H1 (cell line): ENCODE results near the gene SOX1. TPM values are rescaled to one million over a fixed set of nuclear protein-coding genes. Genes with fewer than 3 reads are reported as not detected.
A peak's percentile ranks its signal among the peaks of the same experiment; 100 is the strongest.

Source experiments
- CTCF ChIA-PET: fragments of 300-600 bp; sonication (Branson Sonifier 250); formaldehyde crosslinking; loops from one replicate; lab custom pipeline; 2021; ENCODE audit not compliant: partially characterized antibody; lab: Charles Lee
- POLR2A ChIA-PET: fragments of 300-600 bp; sonication (Branson Sonifier 250); formaldehyde crosslinking; loops from one replicate; lab custom pipeline; 2021; ENCODE audit warnings: inconsistent platforms; ENCODE audit not compliant: partially characterized antibody; lab: Charles Lee
- DNase-seq, 2 experiments: peaks; one replicate each; pipeline versions ENCODE4 v3.0.0 to v3.0.0-alpha.2; 2010 to 2022; ENCODE audit warnings: low spot score in 2 of 2, low read depth in 1 of 2, mixed read lengths in 1 of 2
- FAIRE-seq: peaks from 2 replicates; lab custom pipeline; 2011; peaks lifted over from hg19 to GRCh38; lab: Jason Lieb, UNC
- H2AFZ ChIP-seq: 2 replicates; pipeline ENCODE4 v1.8.1; 2012; ENCODE audit warnings: low read length, inconsistent platforms
- H2AK5ac ChIP-seq: 2 replicates; pipeline ENCODE4 v1.6.1; 2013; ENCODE audit warnings: low read depth, low read length
- H2BK120ac ChIP-seq: replicated peaks from 2 replicates; pipeline ENCODE3; 2013; ENCODE audit warnings: low read depth, low read length, inconsistent platforms
- H2BK12ac ChIP-seq: 2 replicates; pipeline ENCODE4 v1.6.1; 2013; ENCODE audit warnings: low read depth, low read length
- H2BK15ac ChIP-seq: 2 replicates; pipeline ENCODE4 v1.6.1; 2013; ENCODE audit warnings: low read length
- H2BK20ac ChIP-seq: 2 replicates; pipeline ENCODE4 v1.6.1; 2013; ENCODE audit warnings: low read length
- H2BK5ac ChIP-seq: 2 replicates; pipeline ENCODE4 v1.6.1; 2013; ENCODE audit warnings: low read depth, low read length
- H3K14ac ChIP-seq: 2 replicates; pipeline ENCODE4 v1.6.1; 2013; ENCODE audit warnings: inconsistent platforms; ENCODE audit not compliant: insufficient read length
- H3K18ac ChIP-seq: 2 replicates; pipeline ENCODE4 v1.6.1; 2013; ENCODE audit warnings: low read length; ENCODE audit errors: extremely low read depth
- H3K23ac ChIP-seq: 2 replicates; pipeline ENCODE4 v1.6.1; 2013; ENCODE audit warnings: inconsistent platforms; ENCODE audit not compliant: insufficient read length
- H3K23me2 ChIP-seq: 2 replicates; pipeline ENCODE4 v1.6.1; 2013; ENCODE audit warnings: low read depth, low read length
- H3K27ac ChIP-seq: 2 replicates; pipeline ENCODE4 v1.6.1; 2011; ENCODE audit warnings: low read depth, low read length, inconsistent platforms
- H3K27me3 ChIP-seq, 4 experiments: replicated peaks in 1 of 4; 1 replicate in 1 of 4; 2 replicates in 3 of 4; pipeline versions ENCODE4 v1.6.1 to v1.8.1; 2011 to 2013; ENCODE audit warnings: low read length in 3 of 4, mild to moderate bottlenecking in 3 of 4, inconsistent platforms in 2 of 4, mixed read lengths in 2 of 4, moderate library complexity in 1 of 4; ENCODE audit not compliant: control insufficient read depth in 3 of 4, insufficient read depth in 3 of 4; ENCODE audit errors: extremely low read depth in 1 of 4
- H3K36me3 ChIP-seq, 4 experiments: 2 replicates each; pipeline versions ENCODE4 v1.6.1 to v1.8.1; 2011 to 2013; ENCODE audit warnings: mild to moderate bottlenecking in 4 of 4, low read length in 3 of 4, moderate library complexity in 2 of 4, control low read depth in 1 of 4, inconsistent platforms in 1 of 4; ENCODE audit not compliant: insufficient read depth in 4 of 4, control insufficient read depth in 2 of 4
- H3K4ac ChIP-seq: replicated peaks from 2 replicates; pipeline ENCODE3; 2013; ENCODE audit warnings: low read length, low read depth, mixed read lengths, inconsistent platforms; ENCODE audit not compliant: insufficient read length
- H3K4me1 ChIP-seq, 4 experiments: replicated peaks in 1 of 4; 1 replicate in 1 of 4; 2 replicates in 3 of 4; pipeline versions ENCODE4 v1.6.1 to v1.8.1; 2011 to 2013; ENCODE audit warnings: low read length in 3 of 4, inconsistent platforms in 2 of 4, mixed read lengths in 1 of 4; ENCODE audit not compliant: insufficient read depth in 4 of 4, control insufficient read depth in 3 of 4
- H3K4me2 ChIP-seq, 2 experiments: 2 replicates each; pipeline versions ENCODE4 v1.6.1 to v1.8.1; 2011 to 2013; ENCODE audit warnings: low read depth in 2 of 2, low read length in 2 of 2, control low read depth in 1 of 2, inconsistent platforms in 1 of 2, mild to moderate bottlenecking in 1 of 2; ENCODE audit not compliant: insufficient read depth in 1 of 2
- H3K4me3 ChIP-seq, 4 experiments: fragments of 200-600, 300-600 bp in 1 of 4; sonication (generic), shearing (Covaris generic), sonication (Bioruptor Twin) in 1 of 4; 2 replicates each; pipeline versions ENCODE4 v1.5.1 to v1.8.1; 2011 to 2016; ENCODE audit warnings: low read length in 4 of 4, low read depth in 3 of 4, control low read depth in 2 of 4, inconsistent platforms in 2 of 4, mild to moderate bottlenecking in 2 of 4, mixed read lengths in 1 of 4, moderate library complexity in 1 of 4; ENCODE audit not compliant: insufficient read depth in 2 of 4; ENCODE audit errors: extremely low read depth in 1 of 4
- H3K56ac ChIP-seq: replicated peaks from 2 replicates; pipeline ENCODE3; 2013; ENCODE audit warnings: low read depth, mild to moderate bottlenecking, mixed read lengths, low read length, inconsistent platforms; ENCODE audit not compliant: insufficient read length
- H3K79me1 ChIP-seq: 2 replicates; pipeline ENCODE4 v1.6.1; 2013; ENCODE audit warnings: low read depth, low read length, control low read depth
- H3K79me2 ChIP-seq, 2 experiments: 2 replicates each; pipeline versions ENCODE4 v1.6.1 to v1.8.1; 2012 to 2013; ENCODE audit warnings: low read length in 2 of 2, mild to moderate bottlenecking in 2 of 2, inconsistent platforms in 1 of 2; ENCODE audit not compliant: insufficient read depth in 2 of 2, control insufficient read depth in 1 of 2
- H3K9ac ChIP-seq, 4 experiments: replicated peaks in 1 of 4; 1 replicate in 1 of 4; 2 replicates in 3 of 4; pipeline versions ENCODE4 v1.6.1 to v1.8.1; 2011 to 2013; ENCODE audit warnings: low read depth in 3 of 4, low read length in 3 of 4, control low read depth in 2 of 4, mild to moderate bottlenecking in 2 of 4, moderate library complexity in 2 of 4, inconsistent platforms in 1 of 4; ENCODE audit errors: extremely low read depth in 1 of 4
- H3K9me3 ChIP-seq, 2 experiments: 2 replicates each; pipeline versions ENCODE4 v1.6.1 to v1.8.1; 2012 to 2013; ENCODE audit warnings: mild to moderate bottlenecking in 2 of 2, moderate library complexity in 2 of 2, control low read depth in 1 of 2, inconsistent platforms in 1 of 2, low read depth in 1 of 2, low read length in 1 of 2, mixed read lengths in 1 of 2; ENCODE audit not compliant: insufficient read depth in 2 of 2
- H4K20me1 ChIP-seq, 2 experiments: replicated peaks in 1 of 2; 2 replicates each; pipeline versions ENCODE3 to v1.8.1; 2011 to 2013; ENCODE audit warnings: inconsistent platforms in 2 of 2, low read length in 2 of 2, mild to moderate bottlenecking in 1 of 2; ENCODE audit not compliant: insufficient read depth in 2 of 2, control insufficient read depth in 1 of 2
- H4K5ac ChIP-seq: 2 replicates; pipeline ENCODE4 v1.6.1; 2013; ENCODE audit warnings: low read length, low read depth, mixed read lengths, inconsistent platforms; ENCODE audit not compliant: insufficient read length
- H4K8ac ChIP-seq: 2 replicates; pipeline ENCODE4 v1.8.0; 2013; ENCODE audit warnings: mild to moderate bottlenecking, moderate library complexity, low read length, inconsistent platforms; ENCODE audit not compliant: insufficient read depth; ENCODE audit errors: extremely low read depth
- H4K91ac ChIP-seq: replicated peaks from 2 replicates; pipeline ENCODE3; 2013; ENCODE audit warnings: low read length, mixed read lengths, inconsistent platforms; ENCODE audit not compliant: insufficient read length
- CBX8 ChIP-seq: fragments of 300-800, 300-1000 bp; sonication (generic); IDR thresholded peaks from 2 replicates; pipeline ENCODE4 v1.7.1; 2016; ENCODE audit warnings: low read depth, low read length, borderline replicate concordance
- CEBPB ChIP-seq: IDR thresholded peaks from 2 replicates; pipeline ENCODE4 v1.6.1; 2012; ENCODE audit warnings: low read depth, low read length
- CREB1 ChIP-seq: IDR thresholded peaks from 2 replicates; pipeline ENCODE4 v1.6.1; 2012; ENCODE audit warnings: inconsistent platforms
- KDM1A ChIP-seq: fragments of 200-600, 300-600 bp; sonication (generic); IDR thresholded peaks from 2 replicates; pipeline ENCODE4 v1.7.1; 2016; ENCODE audit warnings: mild to moderate bottlenecking, low read length, borderline replicate concordance
- POU5F1 ChIP-seq: IDR thresholded peaks from 2 replicates; pipeline ENCODE4 v1.6.1; 2011; ENCODE audit warnings: low read depth, mild to moderate bottlenecking, low read length, moderate library complexity
- RNF2 ChIP-seq: fragments of 200-900, 300-1000 bp; sonication (generic); IDR thresholded peaks from 2 replicates; pipeline ENCODE4 v1.7.1; 2016; ENCODE audit warnings: borderline replicate concordance, low read depth, mild to moderate bottlenecking, antibody characterized with exemption, low read length; ENCODE audit not compliant: poor library complexity, severe bottlenecking; ENCODE audit errors: missing control alignments
- SIX5 ChIP-seq: IDR thresholded peaks from 2 replicates; pipeline ENCODE4 v1.6.1; 2011; ENCODE audit warnings: mild to moderate bottlenecking, low read depth, low read length
- TBP ChIP-seq: IDR thresholded peaks from 2 replicates; pipeline ENCODE4 v1.6.1; 2011; ENCODE audit warnings: low read depth, low read length, improper control_type of control experiment
- WGBS, 2 experiments: shearing (Covaris generic) in 1 of 2; methylation state at CpG; one replicate each; pipeline versions ENCODE4 v1.1.6 to v1.1.7; 2013 to 2015; ENCODE audit warnings: low lambda C conversion rate in 2 of 2, mixed read lengths in 2 of 2, inconsistent platforms in 1 of 2, low coverage in 1 of 2, missing lambda C conversion rate in 1 of 2; ENCODE audit not compliant: insufficient replicate concordance in 2 of 2, insufficient coverage in 1 of 2, insufficient read length in 1 of 2; ENCODE audit errors: extremely low coverage in 1 of 2, missing lambda C conversion rate in 1 of 2; 5-methylcytosine and 5-hydroxymethylcytosine counted together
- polyA plus RNA-seq, 7 experiments: library from polyadenylated mRNA; depleted of rRNA in 3 of 7; stranded (reverse) in 5 of 7; unstranded in 2 of 7; fragments of >200 nt in 5 of 7; fragments of 200-250 nt in 2 of 7; gene quantifications; 1 replicate in 5 of 7; 2 replicates in 1 of 7; 4 replicates in 1 of 7; pipeline versions ENCODE4 v1.2.1 to v1.2.3, GENCODE V29; 2011 to 2013; ENCODE audit warnings: missing spikeins in 2 of 7, mixed read lengths in 2 of 7
- total RNA-seq: library from RNA; stranded (reverse); fragmentation: NEBNext Ultra II Directional; extraction: Animal tissue kit (Norgen Biotek cat#: 25700); gene quantifications from 2 replicates; pipeline ENCODE4 v1.2.1, GENCODE V29; 2021
- TF ChIP-seq, protein P1 (sequence below), 3 experiments: IDR thresholded peaks; 1 replicate in 2 of 3; 2 replicates in 1 of 3; pipeline versions ENCODE4 v1.5.1 to v1.6.1; 2011; ENCODE audit warnings: low read length in 3 of 3, mild to moderate bottlenecking in 3 of 3, inconsistent platforms in 2 of 3, low read depth in 1 of 3, moderate library complexity in 1 of 3; ENCODE audit not compliant: insufficient read depth in 1 of 3; ENCODE audit errors: control extremely low read depth in 1 of 3

SOX1 gene
- total and polyA plus RNA-seq, 2 of the 8 experiments (the other 6 are each of a cell fraction or from before 2014, with no cell fraction given) = 0.03 to 0.09 TPM

DNA sequence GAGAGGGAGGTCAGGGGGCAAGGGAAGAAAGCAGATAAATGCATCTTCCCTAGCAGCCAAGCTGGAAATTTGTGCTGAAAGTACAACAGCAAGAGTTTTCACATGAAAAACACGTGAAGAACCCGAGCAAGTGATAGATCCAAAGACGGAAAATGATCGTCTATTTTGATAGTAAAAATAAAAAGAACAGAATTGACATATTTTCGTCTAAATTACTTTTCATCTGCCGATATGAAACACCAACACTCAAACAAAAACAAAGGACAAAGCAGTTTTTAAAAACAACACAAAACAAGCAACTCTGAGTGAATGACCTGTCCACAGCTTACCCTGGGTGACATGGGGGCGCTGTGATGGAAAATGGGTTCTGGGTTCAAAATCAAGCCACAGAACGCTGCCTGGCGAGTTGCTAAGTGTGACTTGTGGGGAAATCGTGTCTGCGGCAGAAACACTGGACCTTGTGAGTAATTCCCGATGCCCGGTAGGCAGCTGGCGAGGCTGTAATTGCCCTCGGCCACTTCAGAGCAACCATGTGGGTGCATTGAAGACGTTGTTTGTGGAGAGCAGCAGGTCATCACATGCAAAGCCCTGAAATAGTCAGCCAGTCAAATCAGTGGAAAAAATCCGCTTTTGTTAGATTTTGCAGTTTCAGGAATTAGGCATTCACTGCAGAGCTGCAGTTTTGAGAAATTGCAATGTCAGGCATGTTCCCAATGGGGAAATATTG, 7.4 kb downstream of the SOX1 start:
- Histone ChIP-seq H3K4me2 (peak overlapping the region; percentile 68 to 96), H2AFZ (no peak overlapping the region), H3K23ac (no peak overlapping the region), H3K9me3 (no peaks in the 10 kb centered on the region), H2BK20ac (no peak overlapping the region), H3K79me1 (peaks cover 2% of the 10 kb centered on the region; the same call in 1 of the 2 replicates), H3K27ac (no peak overlapping the region), H3K9ac (no peak overlapping the region; a peak in 1 of 7 replicates), H4K91ac (no peak overlapping the region), H2BK120ac (peak overlapping the region; percentile 55), H2AK5ac (peak overlapping the region; percentile 76; the same call in 1 of the 2 replicates), H2BK12ac (peak overlapping the region; percentile 60; the same call in 1 of the 2 replicates), H3K4me3 (peak overlapping the region; percentile 33 to 70 (median 40); a peak in 6 of 8 replicates), H3K23me2 (peaks cover 25% of the 10 kb centered on the region), H2BK15ac (0 out of 2 replicates have a peak overlapping the region, but pooled peaks have one; percentile 81), H3K14ac (no peak overlapping the region), H3K18ac (peak overlapping the region; percentile 32), H4K8ac (no peak overlapping the region), H4K5ac (no peak overlapping the region), H3K4me1 (peaks cover 10 to 25% (median 17%) of the 10 kb centered on the region in 4 experiments), H4K20me1 (peaks cover 6 to 19% of the 10 kb centered on the region in 2 experiments), H3K27me3 (peaks cover 37 to 74% (median 68%) of the 10 kb centered on the region in 4 experiments), H3K79me2 (no peaks in the 10 kb centered on the region), H3K56ac (no peak overlapping the region), H3K4ac (peak overlapping the region; percentile 59), H2BK5ac (no peak overlapping the region; the same call in 1 of the 2 replicates), H3K36me3 (no peaks in the 10 kb centered on the region; a peak in 2 of 8 replicates)
- ChIA-PET CTCF (interaction anchor here (0.8 to 1.6 kb wide), 6 partner anchors 11 to 369 kb away, joined by 3 to 5 read pairs (median 3); no protein-coding TSS in a partner anchor), POLR2A (interaction anchor here (0.6 to 3.4 kb wide), 4 partner anchors 11 to 29 kb away, joined by 3 to 25 read pairs (median 6); no protein-coding TSS in a partner anchor)
- whole genome bisulfite sequencing, 2 experiments = 4% methylated on average over 17 of the region's 17 CpGs; no CpG with 5 or more reads in 1 of the 2 experiments
- FAIRE-seq (peak; percentile 57), DNase-seq (no peak)
- TF ChIP-seq CEBPB = no peak
- no peak for TF ChIP-seq SIX5
- TF ChIP-seq, protein P1, sequence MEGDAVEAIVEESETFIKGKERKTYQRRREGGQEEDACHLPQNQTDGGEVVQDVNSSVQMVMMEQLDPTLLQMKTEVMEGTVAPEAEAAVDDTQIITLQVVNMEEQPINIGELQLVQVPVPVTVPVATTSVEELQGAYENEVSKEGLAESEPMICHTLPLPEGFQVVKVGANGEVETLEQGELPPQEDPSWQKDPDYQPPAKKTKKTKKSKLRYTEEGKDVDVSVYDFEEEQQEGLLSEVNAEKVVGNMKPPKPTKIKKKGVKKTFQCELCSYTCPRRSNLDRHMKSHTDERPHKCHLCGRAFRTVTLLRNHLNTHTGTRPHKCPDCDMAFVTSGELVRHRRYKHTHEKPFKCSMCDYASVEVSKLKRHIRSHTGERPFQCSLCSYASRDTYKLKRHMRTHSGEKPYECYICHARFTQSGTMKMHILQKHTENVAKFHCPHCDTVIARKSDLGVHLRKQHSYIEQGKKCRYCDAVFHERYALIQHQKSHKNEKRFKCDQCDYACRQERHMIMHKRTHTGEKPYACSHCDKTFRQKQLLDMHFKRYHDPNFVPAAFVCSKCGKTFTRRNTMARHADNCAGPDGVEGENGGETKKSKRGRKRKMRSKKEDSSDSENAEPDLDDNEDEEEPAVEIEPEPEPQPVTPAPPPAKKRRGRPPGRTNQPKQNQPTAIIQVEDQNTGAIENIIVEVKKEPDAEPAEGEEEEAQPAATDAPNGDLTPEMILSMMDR (IDR thresholded peaks at IDR 0.05; ENCODE audit: control extremely low read depth in 1 of 3, insufficient read depth in 1 of 3, low read depth in 1 of 3, low read length in 3 of 3) = peak in 1 of 3 experiments; percentile 6; a peak in 1 of 4 replicates
- TF ChIP-seq CBX8 = 0 out of 2 replicates have a peak, but pooled peaks have one; percentile 43
- TF ChIP-seq TBP = no peak
- no peak for TF ChIP-seq CREB1
- TF ChIP-seq KDM1A = no peak
- no peak for TF ChIP-seq POU5F1
- TF ChIP-seq RNF2 = no peak
